ENCODE results near the gene ATG4A. TPM values are rescaled to one million over a fixed set of nuclear protein-coding genes. Genes with fewer than 3 reads are reported as not detected.

The ATG4A gene
- total RNA-seq, 4 donors from 2014 or later: 5.9 to 18.0 (median 11.8) TPM

- H3K36me3 ChIP-seq: peaks cover 0 to 18% (median 0%) of the 10 kb centered on the region in 3 donors
- intact Hi-C loops (cut with DNase I): no loop called here
- WGBS, 2 donors: 70 to 92% methylated on average over 4 of the region's 4 CpGs
- peaks cover 0 to 11% (median 4%) of the 10 kb centered on the region in 3 donors for H3K4me1 ChIP-seq
- H3K27me3 ChIP-seq: no peaks in the 10 kb centered on the region
- TF ChIP-seq CTCF (IDR thresholded peaks at IDR 0.05) (no peak), POLR2A (IDR thresholded peaks at IDR 0.05) (no peak)
- H3K9me3 ChIP-seq: no peaks in the 10 kb centered on the region
- H3K4me3 ChIP-seq: no peak overlapping the region
- H3K27ac ChIP-seq: no peak overlapping the region
- no peak for DNase-seq
Measured at GRCh38 chrX:108127152-108127551, 35.6 kb downstream of the ATG4A start.

GRCh38 chrX:108130889-108131288, 39.3 kb downstream of the ATG4A start:
- Histone ChIP-seq H3K27ac (peak overlapping the region in 2 of 4 donors; percentile 0 to 17), H3K36me3 (peaks cover 0 to 35% (median 0%) of the 10 kb centered on the region in 3 donors), H3K9me3 (no peaks in the 10 kb centered on the region), H3K4me1 (no peaks in the 10 kb centered on the region), H3K4me3 (no peak overlapping the region), H3K27me3 (no peaks in the 10 kb centered on the region)
- no peak for TF ChIP-seq POLR2A (IDR thresholded peaks at IDR 0.05)
- TF ChIP-seq CTCF (IDR thresholded peaks at IDR 0.05): no peak
- no peak for DNase-seq
- intact Hi-C loops (cut with DNase I): no loop called here
- 64 to 100% methylated on average over 1 of the region's 1 CpG for WGBS, 2 donors

DNA sequence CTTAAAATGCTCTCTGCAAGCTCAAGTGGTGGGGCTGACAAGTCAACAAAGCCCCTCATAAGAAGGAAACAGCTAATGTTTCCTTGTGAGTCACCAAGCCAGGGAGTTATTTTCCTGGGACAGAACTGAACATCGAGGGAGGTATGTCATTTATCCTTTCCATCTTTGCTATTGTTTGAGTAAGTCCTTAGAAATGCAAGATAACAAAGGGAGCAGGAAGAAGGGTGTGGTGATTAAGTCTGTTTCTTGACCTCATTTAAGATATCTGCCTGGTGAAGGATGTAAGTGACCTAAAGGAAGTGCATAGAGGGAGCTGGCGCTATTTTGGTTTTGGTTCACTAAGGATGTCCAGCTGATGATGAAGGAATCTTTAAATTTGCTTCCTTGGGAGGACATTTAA, 39.9 kb downstream of the ATG4A start:
- H3K4me3 ChIP-seq: no peak overlapping the region
- H3K27ac ChIP-seq: peak overlapping the region in 2 of 4 donors; percentile 0 to 17
- H3K4me1 ChIP-seq: no peaks in the 10 kb centered on the region

GRCh38 chrX:108132034-108132433, 40.5 kb downstream of the ATG4A start:
- 78 to 100% methylated on average over 2 to 6 of the region's 8 CpGs for WGBS, 2 donors
- Histone ChIP-seq H3K4me1 (no peaks in the 10 kb centered on the region), H3K27ac (peak overlapping the region in 1 of 4 donors; percentile 17), H3K4me3 (no peak overlapping the region), H3K36me3 (peaks cover 0 to 27% (median 0%) of the 10 kb centered on the region in 3 donors), H3K27me3 (no peaks in the 10 kb centered on the region), H3K9me3 (no peaks in the 10 kb centered on the region)
- TF ChIP-seq POLR2A (IDR thresholded peaks at IDR 0.05): no peak
- no peak for TF ChIP-seq CTCF (IDR thresholded peaks at IDR 0.05)
- intact Hi-C loops (cut with DNase I): no loop called here
- no peak for DNase-seq

More for the DNA sequence above, 39.9 kb downstream of the ATG4A start:
- intact Hi-C loops (cut with DNase I): no loop called here
- Histone ChIP-seq H3K36me3 (peaks cover 0 to 33% (median 0%) of the 10 kb centered on the region in 3 donors), H3K9me3 (no peaks in the 10 kb centered on the region), H3K27me3 (no peaks in the 10 kb centered on the region)
- DNase-seq: no peak
- WGBS, 2 donors: 49 to 59% methylated on average over 2 of the region's 2 CpGs
- TF ChIP-seq POLR2A (IDR thresholded peaks at IDR 0.05) (no peak), CTCF (IDR thresholded peaks at IDR 0.05) (no peak)

DNA sequence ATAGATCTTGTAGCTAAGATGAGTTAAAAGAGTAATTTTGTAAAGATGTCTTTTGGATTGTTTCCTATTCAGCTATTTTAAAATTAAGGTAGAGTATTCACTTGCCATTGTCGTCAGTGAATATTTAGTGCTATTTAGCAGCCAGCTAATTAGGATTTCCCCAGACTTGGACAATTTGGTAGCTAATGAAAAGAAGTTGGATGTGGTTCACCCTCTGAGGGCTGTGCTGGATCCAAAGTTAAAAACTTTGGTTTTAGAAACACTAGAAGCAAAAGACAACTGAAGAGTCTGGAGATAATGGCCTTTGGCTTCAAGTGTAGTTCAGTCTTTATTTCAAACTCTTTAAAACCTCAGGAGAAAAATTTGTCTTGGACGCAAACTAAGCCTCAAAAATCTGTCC, 41.3 kb downstream of the ATG4A start:
- Histone ChIP-seq H3K27me3 (no peaks in the 10 kb centered on the region), H3K9me3 (no peaks in the 10 kb centered on the region), H3K4me3 (no peak overlapping the region), H3K4me1 (no peaks in the 10 kb centered on the region), H3K36me3 (peaks cover 0 to 31% (median 0%) of the 10 kb centered on the region in 3 donors), H3K27ac (no peak overlapping the region)
- intact Hi-C loops (cut with DNase I): no loop called here
- no peak for DNase-seq
- TF ChIP-seq CTCF (IDR thresholded peaks at IDR 0.05): no peak
- TF ChIP-seq POLR2A (IDR thresholded peaks at IDR 0.05): no peak
- WGBS, 2 donors: 78 to 84% methylated on average over 2 of the region's 2 CpGs

All from esophagus squamous epithelium (tissue), 5 donors.